ENCODE measurements around the gene OARD1.

OARD1 gene

GRCh38 chr6:41049955-41050354, 22.2 kb downstream of the OARD1 start:
- Histone ChIP-seq H3K14ac (ENCODE audit: low read length) (no peak overlapping the region), H3K9ac (ENCODE audit: low read depth, low read length, poor library complexity) (no peak overlapping the region), H3K9me3 (replicated peaks in 1 of 2; ENCODE audit: control insufficient read depth in 2 of 2, insufficient read depth in 1 of 2, low read depth in 1 of 2, low read length in 2 of 2) (no peaks in the 10 kb centered on the region), H4K91ac (ENCODE audit: low read depth, low read length, poor library complexity) (no peak overlapping the region), H2BK5ac (ENCODE audit: low read length) (no peak overlapping the region), H3K4me1 (ENCODE audit: control insufficient read depth in 2 of 2, insufficient read depth in 1 of 2, low read depth in 1 of 2, low read length in 2 of 2) (peaks cover 4 to 5% of the 10 kb centered on the region in 2 donors), H2AFZ (ENCODE audit: low read length) (no peak overlapping the region), H2BK120ac (ENCODE audit: low read depth, low read length) (no peak overlapping the region), H4K8ac (ENCODE audit: low read depth, low read length) (no peak overlapping the region), H3K23ac (ENCODE audit: low read depth, low read length, poor library complexity) (no peak overlapping the region), H3K36me3 (replicated peaks in 1 of 2; ENCODE audit: control insufficient read depth in 2 of 2, insufficient read depth in 2 of 2, low read length in 2 of 2) (no peaks in the 10 kb centered on the region), H3K4me2 (ENCODE audit: insufficient read depth, low read length, poor library complexity, severe bottlenecking) (no peak overlapping the region), H3K4me3 (ENCODE audit: low read length in 2 of 2) (no peak overlapping the region), H3K27me3 (ENCODE audit: control insufficient read depth in 3 of 3, insufficient read depth in 3 of 3, low read depth in 1 of 3, low read length in 3 of 3) (no peaks in the 10 kb centered on the region), H3K79me1 (ENCODE audit: low read depth, low read length) (no peaks in the 10 kb centered on the region), H3K4ac (ENCODE audit: low read length) (no peak overlapping the region), H2BK12ac (ENCODE audit: low read length) (no peak overlapping the region), H2AK5ac (ENCODE audit: low read depth, low read length) (no peak overlapping the region), H3K27ac (replicated peaks; ENCODE audit: low read length) (no peak overlapping the region), H3K18ac (ENCODE audit: low read length) (no peak overlapping the region), H2BK15ac (ENCODE audit: low read length) (no peak overlapping the region)
- no CpG with 5 or more reads among the region's 7 CpGs for WGBS, 2 donors (ENCODE audit: extremely low coverage in 2 of 2, insufficient read length in 2 of 2, insufficient replicate concordance in 1 of 2)
- no peak for DNase-seq (ENCODE audit: low spot score)

GRCh38 chr6:41049521-41049920, 22.6 kb downstream of the OARD1 start:
- peaks cover 4 to 5% of the 10 kb centered on the region in 2 donors for H3K4me1 ChIP-seq (ENCODE audit: control insufficient read depth in 2 of 2, insufficient read depth in 1 of 2, low read depth in 1 of 2, low read length in 2 of 2)
- H3K27ac ChIP-seq (replicated peaks; ENCODE audit: low read length): no peak overlapping the region
- no peak overlapping the region for H2AFZ ChIP-seq (ENCODE audit: low read length)
- no peak overlapping the region for H3K14ac ChIP-seq (ENCODE audit: low read length)
- H3K27me3 ChIP-seq (ENCODE audit: control insufficient read depth in 3 of 3, insufficient read depth in 3 of 3, low read depth in 1 of 3, low read length in 3 of 3): no peaks in the 10 kb centered on the region
- no peak overlapping the region for H2BK5ac ChIP-seq (ENCODE audit: low read length)
- no peak overlapping the region for H4K8ac ChIP-seq (ENCODE audit: low read depth, low read length)
- H3K9me3 ChIP-seq (replicated peaks in 1 of 2; ENCODE audit: control insufficient read depth in 2 of 2, insufficient read depth in 1 of 2, low read depth in 1 of 2, low read length in 2 of 2): no peaks in the 10 kb centered on the region
- no peaks in the 10 kb centered on the region for H3K36me3 ChIP-seq (replicated peaks in 1 of 2; ENCODE audit: control insufficient read depth in 2 of 2, insufficient read depth in 2 of 2, low read length in 2 of 2)
- H2BK120ac ChIP-seq (ENCODE audit: low read depth, low read length): no peak overlapping the region
- no peak overlapping the region for H3K4me3 ChIP-seq (ENCODE audit: low read length in 2 of 2)
- H2AK5ac ChIP-seq (ENCODE audit: low read depth, low read length): no peak overlapping the region
- no peak overlapping the region for H2BK12ac ChIP-seq (ENCODE audit: low read length)
- H2BK15ac ChIP-seq (ENCODE audit: low read length): no peak overlapping the region
- WGBS, 2 donors (ENCODE audit: extremely low coverage in 2 of 2, insufficient read length in 2 of 2, insufficient replicate concordance in 1 of 2): no CpG with 5 or more reads among the region's 1 CpG
- no peak overlapping the region for H3K9ac ChIP-seq (ENCODE audit: low read depth, low read length, poor library complexity)
- no peak overlapping the region for H4K91ac ChIP-seq (ENCODE audit: low read depth, low read length, poor library complexity)
- DNase-seq (ENCODE audit: low spot score): no peak
- H3K4me2 ChIP-seq (ENCODE audit: insufficient read depth, low read length, poor library complexity, severe bottlenecking): no peak overlapping the region
- H3K23ac ChIP-seq (ENCODE audit: low read depth, low read length, poor library complexity): no peak overlapping the region
- no peaks in the 10 kb centered on the region for H3K79me1 ChIP-seq (ENCODE audit: low read depth, low read length)
- H3K4ac ChIP-seq (ENCODE audit: low read length): no peak overlapping the region
- H3K18ac ChIP-seq (ENCODE audit: low read length): no peak overlapping the region

GRCh38 chr6:41047745-41048732, 24.1 kb downstream of the OARD1 start:
- no peak overlapping the region for H3K9ac ChIP-seq (ENCODE audit: low read depth, low read length, poor library complexity)
- H3K23ac ChIP-seq (ENCODE audit: low read depth, low read length, poor library complexity): peak overlapping the region; percentile 34
- WGBS, 2 donors (ENCODE audit: extremely low coverage in 2 of 2, insufficient read length in 2 of 2, insufficient replicate concordance in 1 of 2): no CpG with 5 or more reads among the region's 9 CpGs
- no peaks in the 10 kb centered on the region for H3K9me3 ChIP-seq (replicated peaks in 1 of 2; ENCODE audit: control insufficient read depth in 2 of 2, insufficient read depth in 1 of 2, low read depth in 1 of 2, low read length in 2 of 2)
- no peaks in the 10 kb centered on the region for H3K79me1 ChIP-seq (ENCODE audit: low read depth, low read length)
- no peak overlapping the region for H2BK5ac ChIP-seq (ENCODE audit: low read length)
- H4K8ac ChIP-seq (ENCODE audit: low read depth, low read length): no peak overlapping the region
- H2AFZ ChIP-seq (ENCODE audit: low read length): no peak overlapping the region
- no peak overlapping the region for H3K18ac ChIP-seq (ENCODE audit: low read length)
- H2BK120ac ChIP-seq (ENCODE audit: low read depth, low read length): no peak overlapping the region
- H2BK12ac ChIP-seq (ENCODE audit: low read length): no peak overlapping the region
- no peak for DNase-seq (ENCODE audit: low spot score)
- no peak overlapping the region for H2AK5ac ChIP-seq (ENCODE audit: low read depth, low read length)
- peaks cover 2 to 4% of the 10 kb centered on the region in 2 donors for H3K4me1 ChIP-seq (ENCODE audit: control insufficient read depth in 2 of 2, insufficient read depth in 1 of 2, low read depth in 1 of 2, low read length in 2 of 2)
- no peaks in the 10 kb centered on the region for H3K27me3 ChIP-seq (ENCODE audit: control insufficient read depth in 3 of 3, insufficient read depth in 3 of 3, low read depth in 1 of 3, low read length in 3 of 3)
- H3K14ac ChIP-seq (ENCODE audit: low read length): no peak overlapping the region
- H3K36me3 ChIP-seq (replicated peaks in 1 of 2; ENCODE audit: control insufficient read depth in 2 of 2, insufficient read depth in 2 of 2, low read length in 2 of 2): no peaks in the 10 kb centered on the region
- no peak overlapping the region for H3K27ac ChIP-seq (replicated peaks; ENCODE audit: low read length)
- H3K4me2 ChIP-seq (ENCODE audit: insufficient read depth, low read length, poor library complexity, severe bottlenecking): no peak overlapping the region
- H3K4me3 ChIP-seq (ENCODE audit: low read length in 2 of 2): no peak overlapping the region
- no peak overlapping the region for H2BK15ac ChIP-seq (ENCODE audit: low read length)
- H3K4ac ChIP-seq (ENCODE audit: low read length): no peak overlapping the region
- H4K91ac ChIP-seq (ENCODE audit: low read depth, low read length, poor library complexity): no peak overlapping the region

GRCh38 chr6:41047306-41047705, 24.9 kb downstream of the OARD1 start:
- no peak overlapping the region for H3K23ac ChIP-seq (ENCODE audit: low read depth, low read length, poor library complexity)
- no peak overlapping the region for H3K4ac ChIP-seq (ENCODE audit: low read length)
- no peak overlapping the region for H3K14ac ChIP-seq (ENCODE audit: low read length)
- H2AFZ ChIP-seq (ENCODE audit: low read length): no peak overlapping the region
- no peak overlapping the region for H3K18ac ChIP-seq (ENCODE audit: low read length)
- H3K79me1 ChIP-seq (ENCODE audit: low read depth, low read length): no peaks in the 10 kb centered on the region
- peaks cover 2 to 4% of the 10 kb centered on the region in 2 donors for H3K4me1 ChIP-seq (ENCODE audit: control insufficient read depth in 2 of 2, insufficient read depth in 1 of 2, low read depth in 1 of 2, low read length in 2 of 2)
- H3K4me2 ChIP-seq (ENCODE audit: insufficient read depth, low read length, poor library complexity, severe bottlenecking): no peak overlapping the region
- no peak overlapping the region for H3K9ac ChIP-seq (ENCODE audit: low read depth, low read length, poor library complexity)
- no CpG with 5 or more reads among the region's 2 CpGs for WGBS, 2 donors (ENCODE audit: extremely low coverage in 2 of 2, insufficient read length in 2 of 2, insufficient replicate concordance in 1 of 2)
- no peak overlapping the region for H2BK5ac ChIP-seq (ENCODE audit: low read length)
- H3K27ac ChIP-seq (replicated peaks; ENCODE audit: low read length): no peak overlapping the region
- no peaks in the 10 kb centered on the region for H3K36me3 ChIP-seq (replicated peaks in 1 of 2; ENCODE audit: control insufficient read depth in 2 of 2, insufficient read depth in 2 of 2, low read length in 2 of 2)
- DNase-seq (ENCODE audit: low spot score): no peak
- H4K91ac ChIP-seq (ENCODE audit: low read depth, low read length, poor library complexity): no peak overlapping the region
- no peaks in the 10 kb centered on the region for H3K27me3 ChIP-seq (ENCODE audit: control insufficient read depth in 3 of 3, insufficient read depth in 3 of 3, low read depth in 1 of 3, low read length in 3 of 3)
- H3K9me3 ChIP-seq (replicated peaks in 1 of 2; ENCODE audit: control insufficient read depth in 2 of 2, insufficient read depth in 1 of 2, low read depth in 1 of 2, low read length in 2 of 2): no peaks in the 10 kb centered on the region
- H2BK12ac ChIP-seq (ENCODE audit: low read length): no peak overlapping the region
- no peak overlapping the region for H2AK5ac ChIP-seq (ENCODE audit: low read depth, low read length)
- H4K8ac ChIP-seq (ENCODE audit: low read depth, low read length): no peak overlapping the region
- H2BK120ac ChIP-seq (ENCODE audit: low read depth, low read length): no peak overlapping the region
- H2BK15ac ChIP-seq (ENCODE audit: low read length): no peak overlapping the region
- H3K4me3 ChIP-seq (ENCODE audit: low read length in 2 of 2): no peak overlapping the region
